AG09309 (cell line): Measurements from ENCODE around the gene SLC16A6.
"Not testable (repeated sequence)": the region's sequence is repeated elsewhere in the genome, so short reads cannot be mapped to it uniquely, and the experiment has no call there.

Experiments used
- DNase-seq: peaks from one replicate; pipeline ENCODE4 v3.0.0-alpha.2; 2010; ENCODE audit warnings: low read depth
- H3K4me3 ChIP-seq: 2 replicates; pipeline ENCODE4 v1.5.1; 2011; ENCODE audit warnings: mild to moderate bottlenecking, low read depth, low read length, moderate library complexity; ENCODE audit not compliant: control insufficient read depth
- CTCF ChIP-seq: IDR thresholded peaks from 2 replicates; pipeline ENCODE4 v1.5.1; 2011; ENCODE audit warnings: mild to moderate bottlenecking, low read depth, low read length, inconsistent platforms; ENCODE audit not compliant: insufficient read depth, control insufficient read depth; ENCODE audit errors: missing control alignments

Gene SLC16A6

GRCh38 chr17:68246271-68247028, 44.5 kb downstream of the SLC16A6 start:
- no peak overlapping the region; the same call in 1 of the 2 replicates for H3K4me3 ChIP-seq
- DNase-seq, result no peak
- TF ChIP-seq CTCF, result no peak

GRCh38 chr17:68239632-68240366, 51.1 kb downstream of the SLC16A6 start:
- no peak for DNase-seq
- no peak for TF ChIP-seq CTCF
- no peak overlapping the region for H3K4me3 ChIP-seq

GRCh38 chr17:68238871-68239253, 52.1 kb downstream of the SLC16A6 start:
- DNase-seq, result no peak

GRCh38 chr17:68238164-68238870, 52.6 kb downstream of the SLC16A6 start:
- DNase-seq, result no peak

More at GRCh38 chr17:68238871-68239253, 52.1 kb downstream of the SLC16A6 start:
- TF ChIP-seq CTCF, result no peak
- H3K4me3 ChIP-seq, result no peak overlapping the region

GRCh38 chr17:68237369-68238163, 53.4 kb downstream of the SLC16A6 start:
- H3K4me3 ChIP-seq, DNase-seq: not testable (repeated sequence)

More at GRCh38 chr17:68238164-68238870, 52.6 kb downstream of the SLC16A6 start:
- no peak overlapping the region for H3K4me3 ChIP-seq
- TF ChIP-seq CTCF, result no peak

- not testable (repeated sequence) for H3K4me3 ChIP-seq, DNase-seq
Observed at GRCh38 chr17:68235336-68235791, 55.6 kb downstream of the SLC16A6 start.

GRCh38 chr17:68234726-68235335, 56.1 kb downstream of the SLC16A6 start:
- H3K4me3 ChIP-seq, result not testable (repeated sequence)
- DNase-seq, result peak; percentile 54

GRCh38 chr17:68232741-68233140, 58.2 kb downstream of the SLC16A6 start:
- peak; percentile 45 for DNase-seq
- not testable (repeated sequence) for H3K4me3 ChIP-seq
